ENCODE results near the gene EIF5. TPM values are rescaled to one million over a fixed set of nuclear protein-coding genes. Genes with fewer than 3 reads are reported as not detected.

The EIF5 gene
- total RNA-seq, 1 donor = 197 TPM

DNA sequence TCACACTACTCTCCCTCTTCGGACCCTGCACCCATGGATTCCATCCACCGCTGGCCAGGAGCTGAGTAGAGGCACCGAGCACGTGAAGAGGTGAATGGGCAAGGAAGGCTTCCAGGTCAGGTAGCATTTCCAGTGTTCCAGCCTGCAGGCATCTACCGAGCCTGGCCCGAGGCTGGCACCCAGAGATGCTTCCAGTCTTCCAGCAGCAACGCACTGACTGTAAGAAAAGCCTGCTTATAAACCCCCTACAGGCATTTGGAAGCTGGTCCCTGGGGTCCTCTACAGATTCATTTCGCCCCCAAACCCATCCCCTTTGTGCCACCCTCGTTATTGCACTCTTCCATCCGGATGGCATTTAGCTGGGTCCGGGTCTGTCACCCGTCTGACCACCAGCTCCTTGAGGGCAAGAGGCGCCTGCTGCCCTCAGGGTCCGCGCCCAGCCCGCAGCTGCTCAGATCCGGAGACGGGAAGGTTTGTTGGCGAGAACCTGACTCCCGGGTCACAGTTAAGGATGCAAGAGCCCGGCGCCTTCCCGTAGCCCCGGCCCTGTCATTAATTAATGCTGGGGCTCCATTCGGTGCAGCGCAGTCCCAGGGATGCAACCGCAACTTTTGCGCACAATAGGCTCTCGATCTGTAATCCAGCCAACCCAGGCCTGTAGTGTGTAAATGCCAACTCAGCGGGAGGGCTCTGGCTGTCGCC is 50.6 kb downstream of the EIF5 start:
- Histone ChIP-seq H3K9me3 (ENCODE audit: low read depth, low read length) (no peaks in the 10 kb centered on the region), H3K36me3 (ENCODE audit: insufficient read depth, low read length) (no peaks in the 10 kb centered on the region), H3K4me2 (ENCODE audit: insufficient read depth, low read length) (peak overlapping the region; percentile 92), H3K4me1 (ENCODE audit: insufficient read depth, low read length) (peaks cover 20% of the 10 kb centered on the region), H4K20me1 (ENCODE audit: insufficient read depth, low read length) (peaks cover 36% of the 10 kb centered on the region), H3K27me3 (ENCODE audit: insufficient read depth, low read length) (no peaks in the 10 kb centered on the region), H2AFZ (ENCODE audit: low read length) (peak overlapping the region; percentile 90), H3K4me3 (ENCODE audit: insufficient read depth, low read length) (peak overlapping the region; percentile 99), H3K79me2 (ENCODE audit: insufficient read depth, low read length) (peaks cover 42% of the 10 kb centered on the region), H3K27ac (ENCODE audit: low read depth, low read length) (peak overlapping the region; percentile 88)
- TF ChIP-seq, protein P1, sequence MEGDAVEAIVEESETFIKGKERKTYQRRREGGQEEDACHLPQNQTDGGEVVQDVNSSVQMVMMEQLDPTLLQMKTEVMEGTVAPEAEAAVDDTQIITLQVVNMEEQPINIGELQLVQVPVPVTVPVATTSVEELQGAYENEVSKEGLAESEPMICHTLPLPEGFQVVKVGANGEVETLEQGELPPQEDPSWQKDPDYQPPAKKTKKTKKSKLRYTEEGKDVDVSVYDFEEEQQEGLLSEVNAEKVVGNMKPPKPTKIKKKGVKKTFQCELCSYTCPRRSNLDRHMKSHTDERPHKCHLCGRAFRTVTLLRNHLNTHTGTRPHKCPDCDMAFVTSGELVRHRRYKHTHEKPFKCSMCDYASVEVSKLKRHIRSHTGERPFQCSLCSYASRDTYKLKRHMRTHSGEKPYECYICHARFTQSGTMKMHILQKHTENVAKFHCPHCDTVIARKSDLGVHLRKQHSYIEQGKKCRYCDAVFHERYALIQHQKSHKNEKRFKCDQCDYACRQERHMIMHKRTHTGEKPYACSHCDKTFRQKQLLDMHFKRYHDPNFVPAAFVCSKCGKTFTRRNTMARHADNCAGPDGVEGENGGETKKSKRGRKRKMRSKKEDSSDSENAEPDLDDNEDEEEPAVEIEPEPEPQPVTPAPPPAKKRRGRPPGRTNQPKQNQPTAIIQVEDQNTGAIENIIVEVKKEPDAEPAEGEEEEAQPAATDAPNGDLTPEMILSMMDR (IDR thresholded peaks at IDR 0.05; ENCODE audit: extremely low read depth, low read depth, low read length) = no peak
- DNase-seq (ENCODE audit: insufficient read length, low spot score, missing footprints) = peak; percentile 43

DNA sequence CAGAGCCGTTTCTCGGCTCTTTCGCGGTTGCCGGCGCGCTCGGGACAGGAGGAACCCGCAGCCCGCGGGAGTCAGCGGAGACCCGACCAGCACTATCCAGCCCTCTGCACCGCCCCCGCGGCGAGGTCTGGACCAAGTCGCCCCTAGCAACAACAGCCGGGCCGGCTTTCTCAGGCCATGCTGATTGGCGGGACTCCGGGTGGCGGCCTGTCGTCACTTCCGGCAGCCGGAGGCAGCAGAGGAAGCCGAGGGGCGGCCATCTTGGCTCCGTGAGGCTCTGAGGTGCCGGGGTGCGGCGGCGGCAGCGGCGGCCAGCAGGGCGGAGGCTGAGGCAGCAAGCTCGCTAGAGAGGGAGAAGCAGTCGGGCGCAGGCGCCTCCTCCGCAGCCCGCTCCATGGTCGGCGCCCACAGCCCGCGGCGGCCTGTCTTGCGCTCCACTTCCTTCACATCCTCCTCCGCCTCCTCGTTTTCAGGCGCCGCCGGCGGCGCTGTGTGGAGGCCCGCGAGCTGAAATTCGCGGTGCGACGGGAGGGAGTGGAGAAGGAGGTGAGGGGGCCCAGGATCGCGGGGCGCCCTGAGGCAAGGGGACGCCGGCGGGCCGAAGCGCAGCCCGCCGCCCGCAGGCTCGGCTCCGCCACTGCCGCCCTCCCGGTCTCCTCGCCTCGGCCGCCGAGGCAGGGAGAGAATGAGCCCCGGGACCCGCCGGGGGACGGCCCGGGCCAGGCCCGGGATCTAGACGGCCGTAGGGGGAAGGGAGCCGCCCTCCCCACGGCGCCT is 51.3 kb downstream of the EIF5 start, which contains the start of gene MARK3:
TSS of gene MARK3 (plus strand) at position 264 of the 777 bp plus-strand sequence. CDS start 615 bp downstream, outside the sequence.
- peak within 1 kb of the TSS; percentile 88 for H3K27ac ChIP-seq (ENCODE audit: low read depth, low read length)
- H3K27me3 ChIP-seq (ENCODE audit: insufficient read depth, low read length) = no peaks in the 10 kb centered on the region
- peak within 1 kb of the TSS; percentile 99 for H3K4me3 ChIP-seq (ENCODE audit: insufficient read depth, low read length)
- peaks cover 39% of the 10 kb centered on the region for H4K20me1 ChIP-seq (ENCODE audit: insufficient read depth, low read length)
- H2AFZ ChIP-seq (ENCODE audit: low read length) = peak within 1 kb of the TSS; percentile 90
- H3K36me3 ChIP-seq (ENCODE audit: insufficient read depth, low read length) = no peaks in the 10 kb centered on the region
- H3K79me2 ChIP-seq (ENCODE audit: insufficient read depth, low read length) = peaks cover 48% of the 10 kb centered on the region
- H3K9me3 ChIP-seq (ENCODE audit: low read depth, low read length) = no peaks in the 10 kb centered on the region
- TF ChIP-seq, protein P1 (IDR thresholded peaks at IDR 0.05; ENCODE audit: extremely low read depth, low read depth, low read length) = no peak
- H3K4me1 ChIP-seq (ENCODE audit: insufficient read depth, low read length) = peaks cover 20% of the 10 kb centered on the region
- DNase-seq (ENCODE audit: insufficient read length, low spot score, missing footprints) = peak; percentile 99
- peak within 1 kb of the TSS; percentile 98 for H3K4me2 ChIP-seq (ENCODE audit: insufficient read depth, low read length)

DNA sequence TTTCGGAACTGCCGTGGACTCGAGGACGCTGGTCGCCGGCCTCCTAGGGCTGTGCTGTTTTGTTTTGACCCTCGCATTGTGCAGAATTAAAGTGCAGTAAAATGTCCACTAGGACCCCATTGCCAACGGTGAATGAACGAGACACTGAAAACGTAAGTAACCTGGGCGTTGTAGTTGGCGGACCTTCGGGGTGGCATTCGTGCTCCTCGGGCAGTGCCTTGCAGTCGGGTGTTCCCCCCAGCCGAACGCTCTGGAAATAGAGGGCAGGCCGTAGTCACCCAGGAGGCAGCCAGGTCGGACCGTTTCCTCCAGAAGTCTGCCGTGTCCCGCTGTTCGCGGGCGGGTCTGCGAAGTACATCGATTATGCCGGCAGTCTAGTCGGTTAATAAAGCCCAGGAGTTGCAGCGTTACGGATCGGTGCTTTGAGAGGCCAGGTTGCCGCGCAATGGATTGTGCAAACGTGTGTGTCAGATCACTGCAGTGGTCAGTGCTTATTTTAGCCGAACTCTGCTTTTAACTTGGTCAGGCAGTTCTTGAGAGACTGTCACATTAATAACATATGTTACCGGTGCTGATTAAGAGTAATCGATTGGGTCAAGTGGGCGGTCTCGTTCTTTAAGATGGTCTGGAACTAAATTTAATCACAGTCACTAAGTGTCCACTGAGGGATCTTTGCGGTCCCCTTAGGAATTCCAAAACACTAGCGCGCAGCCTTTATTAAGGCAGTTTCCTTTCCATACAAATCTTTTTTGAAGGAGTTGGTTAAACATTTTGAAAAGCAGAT is 52.1 kb downstream of the EIF5 start:
- H3K4me3 ChIP-seq (ENCODE audit: insufficient read depth, low read length) = peak overlapping the region; percentile 99
- peak overlapping the region; percentile 88 for H3K27ac ChIP-seq (ENCODE audit: low read depth, low read length)
- H3K79me2 ChIP-seq (ENCODE audit: insufficient read depth, low read length) = peaks cover 55% of the 10 kb centered on the region
- peaks cover 20% of the 10 kb centered on the region for H3K4me1 ChIP-seq (ENCODE audit: insufficient read depth, low read length)
- H3K36me3 ChIP-seq (ENCODE audit: insufficient read depth, low read length) = no peaks in the 10 kb centered on the region
- H4K20me1 ChIP-seq (ENCODE audit: insufficient read depth, low read length) = peaks cover 45% of the 10 kb centered on the region
- H3K9me3 ChIP-seq (ENCODE audit: low read depth, low read length) = no peaks in the 10 kb centered on the region
- DNase-seq (ENCODE audit: insufficient read length, low spot score, missing footprints) = peak; percentile 44
- TF ChIP-seq, protein P1 (IDR thresholded peaks at IDR 0.05; ENCODE audit: extremely low read depth, low read depth, low read length) = no peak
- peak overlapping the region; percentile 98 for H3K4me2 ChIP-seq (ENCODE audit: insufficient read depth, low read length)
- peak overlapping the region; percentile 28 for H2AFZ ChIP-seq (ENCODE audit: low read length)
- H3K27me3 ChIP-seq (ENCODE audit: insufficient read depth, low read length) = no peaks in the 10 kb centered on the region

Measured in osteoblast (primary cell).